Calu3 (cell line): ENCODE data around the gene COL6A2. TPM values are rescaled to one million over a fixed set of nuclear protein-coding genes. Genes with fewer than 3 reads are reported as not detected.

ENCODE experiments used
- BruUV-seq: library from RNA; stranded (reverse); fragments of 400-500 nt; replicated peaks from 2 replicates; lab custom pipeline; 2021; lab: Mats Ljungman, UMichigan
- CTCF ChIA-PET: fragments of 300-600 bp; sonication (Branson Sonifier 250); formaldehyde crosslinking; loops from one replicate; lab custom pipeline; 2022; ENCODE audit warnings: antibody characterized with exemption; lab: Charles Lee
- DNase-seq: peaks from one replicate; pipeline ENCODE4 v3.0.0; 2022
- H3K27ac Mint-ChIP-seq: one replicate; pipeline ENCODE4 v1.8.0; 2022; ENCODE audit warnings: mixed read lengths; ENCODE audit not compliant: unreplicated experiment
- H3K27me3 Mint-ChIP-seq: one replicate; pipeline ENCODE4 v1.8.0; 2022; ENCODE audit warnings: mixed read lengths; ENCODE audit not compliant: unreplicated experiment
- H3K36me3 Mint-ChIP-seq: one replicate; pipeline ENCODE4 v1.8.0; 2022; ENCODE audit warnings: mild to moderate bottlenecking, moderate library complexity, mixed read lengths; ENCODE audit not compliant: insufficient read depth, unreplicated experiment
- H3K4me1 Mint-ChIP-seq: one replicate; pipeline ENCODE4 v1.8.0; 2022; ENCODE audit warnings: mild to moderate bottlenecking, low read depth, mixed read lengths; ENCODE audit not compliant: unreplicated experiment
- H3K4me3 Mint-ChIP-seq: one replicate; pipeline ENCODE4 v1.8.0; 2022; ENCODE audit warnings: mild to moderate bottlenecking, low read depth, moderate library complexity, mixed read lengths; ENCODE audit not compliant: unreplicated experiment
- H3K9me3 Mint-ChIP-seq: one replicate; pipeline ENCODE4 v1.8.0; 2022; ENCODE audit warnings: low read depth, mixed read lengths; ENCODE audit not compliant: unreplicated experiment
- CTCF ChIP-seq: fragments of 200-600 bp; IDR thresholded peaks from one replicate; pipeline ENCODE4 v1.8.0; 2022; ENCODE audit warnings: antibody characterized with exemption; ENCODE audit not compliant: unreplicated experiment
- intact Hi-C: fragments of 100-400 bp; cut with micrococcal nuclease; formaldehyde crosslinking; loops from one replicate; pipeline ENCODE4 v1.10.0; 2022; ENCODE audit not compliant: unreplicated experiment
- total RNA-seq: library from RNA; stranded (reverse); gene quantifications from 2 replicates; pipeline ENCODE4 v1.2.3, GENCODE V29; 2022

The COL6A2 gene
- total RNA-seq, 1 experiment from 2014 or later: 3.4 TPM

- DNase-seq: peak; percentile 58
- Mint-ChIP-seq H3K4me3 (no peak overlapping the region), H3K36me3 (no peaks in the 10 kb centered on the region), H3K27ac (no peak overlapping the region), H3K27me3 (peaks cover 10% of the 10 kb centered on the region), H3K9me3 (peaks cover 4% of the 10 kb centered on the region), H3K4me1 (peaks cover 6% of the 10 kb centered on the region)
- intact Hi-C loops: no loop called here
- BruUV-seq: no TSS peak
- CTCF ChIA-PET: no interaction called here
- TF ChIP-seq CTCF: no peak
These were observed 37.3 kb upstream of the COL6A2 start for GRCh38 chr21:46060596-46061061.

GRCh38 chr21:46061063-46061462, 36.8 kb upstream of the COL6A2 start:
- Mint-ChIP-seq H3K4me3 (no peak overlapping the region), H3K4me1 (peaks cover 8% of the 10 kb centered on the region), H3K36me3 (no peaks in the 10 kb centered on the region), H3K27me3 (peaks cover 14% of the 10 kb centered on the region), H3K27ac (no peak overlapping the region), H3K9me3 (peaks cover 4% of the 10 kb centered on the region)
- intact Hi-C loops: no loop called here
- CTCF ChIA-PET: no interaction called here
- TF ChIP-seq CTCF: no peak
- no peak for DNase-seq
- no TSS peak for BruUV-seq

GRCh38 chr21:46061518-46061917, 36.4 kb upstream of the COL6A2 start:
- Mint-ChIP-seq H3K27ac (no peak overlapping the region), H3K4me3 (no peak overlapping the region), H3K36me3 (no peaks in the 10 kb centered on the region), H3K9me3 (peaks cover 4% of the 10 kb centered on the region), H3K4me1 (peaks cover 8% of the 10 kb centered on the region), H3K27me3 (peaks cover 19% of the 10 kb centered on the region)
- DNase-seq: no peak
- intact Hi-C loops: no loop called here
- BruUV-seq: no TSS peak
- no peak for TF ChIP-seq CTCF
- CTCF ChIA-PET: no interaction called here

- peaks cover 4% of the 10 kb centered on the region for H3K9me3 Mint-ChIP-seq
- intact Hi-C loops: no loop called here
- CTCF ChIA-PET: no interaction called here
- DNase-seq: no peak
- TF ChIP-seq CTCF: no peak
- peaks cover 20% of the 10 kb centered on the region for H3K27me3 Mint-ChIP-seq
- H3K27ac Mint-ChIP-seq: no peak overlapping the region
- H3K4me3 Mint-ChIP-seq: no peak overlapping the region
- no TSS peak for BruUV-seq
- H3K36me3 Mint-ChIP-seq: no peaks in the 10 kb centered on the region
- H3K4me1 Mint-ChIP-seq: peaks cover 8% of the 10 kb centered on the region
These were observed 36.0 kb upstream of the COL6A2 start for GRCh38 chr21:46061950-46062349.
